GM20431 (cell line): ENCODE data around the gene UTF1.
"Not testable (repeated sequence)": the region's sequence is repeated elsewhere in the genome, so short reads cannot be mapped to it uniquely, and the experiment has no call there.

Experiments
- in situ Hi-C: fragments of 300-500 bp; cut with MseI, MboI; formaldehyde crosslinking; loops from one replicate; pipeline ENCODE4 v1.15.0; 2020; ENCODE audit warnings: low sequenced_read_pairs; ENCODE audit not compliant: unreplicated experiment

UTF1 gene

DNA sequence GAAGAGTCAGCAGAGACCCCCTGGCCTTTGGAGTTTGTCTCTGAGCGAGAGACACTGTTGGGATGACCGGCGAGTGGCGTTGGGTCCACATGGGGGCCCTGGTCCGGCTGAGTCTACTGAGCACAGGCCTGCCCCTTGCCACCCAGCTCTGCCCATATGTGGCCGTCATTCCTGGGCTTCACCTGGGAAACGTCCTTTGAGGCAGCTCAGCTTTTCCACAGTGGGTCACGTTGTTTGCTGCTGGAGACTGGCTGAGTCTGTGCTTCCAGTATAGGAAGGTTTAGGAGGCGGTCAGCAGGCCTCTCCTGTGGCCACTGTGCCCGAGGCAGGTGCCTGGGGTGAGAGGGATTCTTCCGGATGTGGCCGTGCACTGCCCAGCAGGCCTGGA lies 29.6 kb downstream of the UTF1 start:
- in situ Hi-C loops: no loop called here

- in situ Hi-C loops: no loop called here
These were observed 31.1 kb downstream of the UTF1 start for GRCh38 chr10:133260895-133261725.

DNA sequence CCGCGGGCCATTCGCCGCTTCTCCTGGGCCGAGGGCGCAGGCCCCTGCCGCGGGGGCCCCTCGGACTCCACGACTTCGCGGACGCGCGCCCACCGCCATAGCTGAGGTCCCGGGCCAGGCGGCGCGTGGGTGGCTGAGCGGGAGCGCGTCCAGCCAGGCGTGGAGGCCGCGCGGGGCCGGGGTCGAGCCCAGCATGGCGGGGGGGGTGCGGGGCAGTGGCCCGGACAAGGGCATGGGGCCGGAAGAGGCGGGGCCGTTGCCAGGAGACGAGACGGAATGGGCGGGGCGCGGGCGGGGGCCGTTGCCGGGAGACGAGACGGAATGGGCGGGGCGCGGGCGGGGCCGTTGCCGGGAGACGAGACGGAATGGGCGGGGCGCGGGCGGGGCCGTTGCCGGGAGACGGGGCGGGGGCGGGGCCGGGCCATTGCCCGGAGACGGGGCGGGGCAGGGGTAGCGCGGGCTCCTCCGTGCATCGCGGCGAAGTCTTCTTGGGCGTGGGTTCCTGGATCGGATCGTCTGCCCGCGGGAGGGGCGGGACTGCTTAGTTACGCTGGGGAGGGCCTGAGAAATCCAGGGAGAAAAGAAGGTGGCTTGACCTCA lies 31.8 kb downstream of the UTF1 start:
- in situ Hi-C loops: no loop called here

DNA sequence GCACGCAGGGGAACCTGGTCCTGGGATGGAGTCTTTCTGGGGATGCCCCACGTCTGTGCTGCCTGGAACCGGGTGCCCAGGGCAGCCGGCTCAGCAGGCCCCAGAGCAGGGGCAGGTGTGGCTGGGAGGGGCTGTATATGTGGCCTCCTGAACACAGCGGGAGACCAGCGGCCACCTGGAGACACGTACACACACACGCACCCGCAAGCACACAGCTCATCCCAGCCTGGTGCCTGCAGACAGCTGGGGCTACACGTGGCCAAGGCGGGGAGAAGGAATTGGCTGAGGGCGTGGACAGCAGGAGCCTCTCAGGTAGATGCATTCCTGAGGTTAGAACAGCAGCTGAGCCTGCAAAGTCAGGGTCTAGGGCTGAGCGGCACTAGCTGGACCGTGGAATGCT lies 32.7 kb downstream of the UTF1 start:
- in situ Hi-C loops: no loop called here

- in situ Hi-C loops: no loop called here
These were observed 33.7 kb downstream of the UTF1 start for GRCh38 chr10:133263674-133264073.

- in situ Hi-C loops: no loop called here
These were observed 34.4 kb downstream of the UTF1 start for GRCh38 chr10:133264461-133264860.

DNA sequence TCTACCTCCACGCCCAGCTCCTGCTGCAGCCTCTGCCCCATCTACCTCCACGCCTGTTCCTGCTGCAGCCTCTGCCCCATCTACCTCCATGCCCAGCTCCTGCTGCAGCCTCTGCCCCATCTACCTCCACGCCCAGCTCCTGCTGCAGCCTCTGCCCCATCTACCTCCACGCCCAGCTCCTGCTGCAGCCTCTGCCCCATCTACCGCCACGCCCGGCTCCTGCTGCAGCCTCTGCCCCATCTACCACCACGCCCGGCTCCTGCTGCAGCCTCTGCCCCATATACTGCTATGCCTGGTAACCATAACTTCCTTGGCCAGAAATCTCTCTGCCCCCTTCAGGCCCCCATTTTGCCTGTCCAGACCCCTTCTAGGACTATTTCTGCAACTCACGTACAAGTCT lies 35.0 kb downstream of the UTF1 start:
- in situ Hi-C loops: not testable (repeated sequence)

DNA sequence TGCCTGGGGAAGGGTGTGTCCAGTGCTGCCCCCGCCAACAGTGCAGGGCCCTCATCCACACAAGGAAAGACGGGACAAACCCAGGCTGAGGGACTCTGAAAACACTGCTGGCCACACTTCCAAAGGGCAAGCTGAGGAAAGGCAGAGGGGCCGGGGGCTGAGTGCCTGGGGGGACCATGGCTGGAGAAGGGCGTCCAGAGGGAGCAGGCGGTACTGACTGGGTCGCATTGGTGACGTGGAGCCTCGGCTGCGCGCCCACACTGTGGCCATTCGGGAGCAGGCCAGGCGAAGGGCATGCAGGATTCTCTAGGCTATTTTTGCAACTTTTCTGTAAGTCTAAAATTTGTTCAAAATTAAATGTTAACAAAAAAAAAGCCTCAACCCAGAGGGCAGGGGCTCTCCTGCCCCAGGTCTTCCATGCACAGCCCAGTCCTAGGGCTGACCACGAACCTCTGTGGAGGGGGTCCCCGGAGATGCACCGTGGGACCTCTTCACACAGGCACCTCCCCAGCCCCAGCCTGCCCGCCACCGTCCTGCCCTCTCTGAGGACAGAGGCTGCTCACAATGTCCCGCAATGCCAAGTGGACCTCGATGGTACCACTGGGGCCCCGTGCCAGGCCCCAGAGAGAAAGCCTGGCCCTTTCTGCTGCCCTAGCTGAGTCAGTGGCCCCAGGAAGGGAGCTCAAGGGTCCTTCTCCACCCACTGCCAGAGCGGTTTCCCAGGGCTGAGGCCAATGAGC lies 36.2 kb downstream of the UTF1 start:
- in situ Hi-C loops: no loop called here

GRCh38 chr10:133267293-133267692 lies 37.3 kb downstream of the UTF1 start:
- in situ Hi-C loops: no loop called here

GRCh38 chr10:133267829-133268228 lies 37.8 kb downstream of the UTF1 start:
- in situ Hi-C loops: no loop called here

DNA sequence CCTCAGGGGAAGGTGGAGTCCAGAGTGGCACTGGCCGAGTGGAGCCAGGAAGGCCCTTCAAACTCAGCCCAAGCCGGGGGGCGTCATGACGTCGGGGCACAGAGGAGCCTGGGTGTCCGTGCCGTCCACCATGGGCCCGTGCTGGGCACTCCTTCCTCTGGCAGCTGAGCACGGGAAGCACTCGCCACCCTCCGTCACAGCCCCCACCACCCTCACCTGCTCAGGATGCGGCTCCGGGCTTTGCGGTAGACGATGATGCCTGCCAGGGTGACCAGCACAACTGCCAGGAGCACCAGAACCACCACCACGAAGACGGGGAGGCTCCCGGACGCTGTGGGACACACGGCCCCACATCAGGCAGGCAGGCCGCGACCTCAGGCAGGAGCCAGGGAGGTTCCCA lies 38.5 kb downstream of the UTF1 start:
- in situ Hi-C loops: no loop called here

DNA sequence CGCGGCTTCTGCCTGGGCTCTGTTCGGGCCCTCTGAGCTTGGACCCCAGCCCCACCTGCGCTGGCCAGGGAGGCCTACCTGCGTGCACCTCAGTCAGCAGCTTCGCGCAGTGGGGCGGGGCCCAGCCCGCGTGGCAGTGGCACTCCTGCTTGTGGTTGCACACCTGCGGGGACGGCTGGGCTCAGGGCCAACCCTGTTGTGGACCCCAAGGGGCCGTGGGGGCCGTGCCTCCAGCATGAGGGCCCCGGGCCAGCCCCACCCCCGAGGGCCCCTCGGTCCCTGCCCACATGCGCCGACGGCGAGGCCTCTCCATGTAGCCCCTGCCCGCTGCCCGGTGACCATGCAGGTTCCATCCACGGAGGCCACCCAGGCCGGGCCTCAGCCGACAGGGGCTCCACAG lies 39.4 kb downstream of the UTF1 start:
- in situ Hi-C loops: no loop called here

- in situ Hi-C loops: no loop called here
These were observed 40.2 kb downstream of the UTF1 start for GRCh38 chr10:133270204-133270603.

DNA sequence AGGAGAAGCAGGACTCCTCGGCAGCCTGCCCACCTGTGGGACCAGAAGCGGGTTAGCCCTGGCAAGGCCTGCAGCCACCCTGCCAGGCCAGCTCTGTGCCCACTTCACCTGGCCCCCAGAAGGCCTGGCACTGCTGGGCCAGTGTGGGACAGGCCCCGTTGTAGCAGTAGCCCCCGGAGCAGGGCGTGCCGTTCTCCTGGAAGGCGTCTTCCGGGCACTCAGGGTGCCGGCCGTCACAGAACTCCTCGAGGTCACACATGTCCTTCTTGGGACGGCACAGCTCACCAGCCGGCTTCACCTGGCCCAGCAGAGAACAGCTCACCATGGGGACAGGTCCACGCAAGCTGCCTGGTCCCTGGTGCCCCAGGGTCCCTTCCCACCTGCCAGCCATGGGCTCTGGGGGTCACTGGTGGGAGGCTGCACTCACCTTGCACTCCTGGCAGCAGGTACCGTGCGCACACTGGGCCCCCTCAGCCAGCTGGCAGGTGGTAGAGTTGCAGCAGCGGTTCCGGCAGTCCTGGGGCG lies 40.8 kb downstream of the UTF1 start:
- in situ Hi-C loops: no loop called here

DNA sequence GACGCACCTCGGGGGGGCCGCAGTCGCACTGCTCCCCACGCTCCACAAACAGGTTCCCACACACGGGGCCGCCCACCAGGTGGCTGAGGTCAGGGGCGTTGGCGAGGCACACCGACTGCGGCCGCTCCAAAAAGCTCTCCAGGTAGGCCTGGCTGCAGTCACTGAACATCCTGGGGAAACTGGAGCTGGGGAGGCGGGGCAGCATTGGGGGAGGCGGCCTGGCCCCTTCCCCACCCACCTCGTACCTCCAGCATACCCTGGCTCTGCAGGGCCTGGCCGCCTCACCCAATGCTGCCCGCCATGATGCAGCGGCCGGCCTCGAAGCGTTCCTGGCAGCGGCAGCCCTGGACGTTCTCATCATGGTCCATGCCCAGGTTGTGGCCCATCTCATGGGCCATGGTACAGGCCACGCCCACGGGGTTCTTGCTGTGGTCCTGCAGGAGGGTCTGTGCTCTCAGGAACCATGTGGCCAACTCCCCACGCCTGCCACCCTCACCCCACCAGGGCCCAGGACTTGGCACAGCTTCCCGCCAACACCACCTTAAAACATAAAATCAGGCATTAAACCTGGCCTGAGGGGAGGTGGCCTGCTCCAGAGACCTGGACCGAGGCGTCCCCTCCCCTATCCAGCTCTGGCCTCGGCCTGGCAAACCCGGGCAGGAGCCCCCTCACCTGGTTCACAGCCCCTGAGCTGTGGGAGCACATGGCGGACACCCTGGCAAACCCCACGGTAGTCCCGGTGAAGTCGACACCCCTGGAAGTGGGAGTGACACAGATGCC lies 41.7 kb downstream of the UTF1 start:
- in situ Hi-C loops: no loop called here

GRCh38 chr10:133272301-133272963 lies 42.4 kb downstream of the UTF1 start:
- in situ Hi-C loops: no loop called here

- in situ Hi-C loops: no loop called here
These were observed 43.0 kb downstream of the UTF1 start for GRCh38 chr10:133272964-133273420.

- in situ Hi-C loops: no loop called here
These were observed 43.6 kb downstream of the UTF1 start for GRCh38 chr10:133273534-133274143.
